ENCODE data around the gene GPR89B.
"Not testable (repeated sequence)": the region's sequence is repeated elsewhere in the genome, so short reads cannot be mapped to it uniquely, and the experiment has no call there.

The GPR89B gene

DNA sequence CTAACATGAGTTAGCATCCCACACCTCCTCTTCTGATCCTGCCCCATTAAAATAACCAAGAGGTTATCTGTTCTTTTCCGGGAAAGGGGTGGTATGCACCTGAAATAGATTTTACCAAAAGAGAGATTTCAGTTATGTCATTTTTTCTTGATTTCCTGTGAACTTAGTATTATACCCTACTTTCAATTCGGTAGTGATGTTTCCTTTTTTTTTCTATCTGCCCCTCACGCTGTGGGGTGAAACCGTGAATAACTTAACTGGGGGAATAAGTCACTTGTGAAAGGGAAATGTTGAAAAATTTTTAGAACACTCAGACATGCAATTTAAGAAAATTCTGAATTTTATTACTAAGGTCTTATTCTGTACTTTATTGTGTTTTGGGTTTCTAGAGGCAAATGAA, 65.2 kb downstream of the GPR89B start:
- not testable (repeated sequence) for H3K79me2 ChIP-seq (ENCODE audit: control insufficient read depth, insufficient read depth, low read length, unreplicated experiment); H2AFZ ChIP-seq (ENCODE audit: low read length, unreplicated experiment); H3K4me1 ChIP-seq (ENCODE audit: control insufficient read depth, insufficient read depth, low read length, unreplicated experiment); H3K36me3 ChIP-seq (ENCODE audit: insufficient read depth, low read length); H3K4me3 ChIP-seq (ENCODE audit: low read depth, low read length); H3K27me3 ChIP-seq (ENCODE audit: insufficient read depth, low read length); H3K27ac ChIP-seq (ENCODE audit: low read depth, low read length)

DNA sequence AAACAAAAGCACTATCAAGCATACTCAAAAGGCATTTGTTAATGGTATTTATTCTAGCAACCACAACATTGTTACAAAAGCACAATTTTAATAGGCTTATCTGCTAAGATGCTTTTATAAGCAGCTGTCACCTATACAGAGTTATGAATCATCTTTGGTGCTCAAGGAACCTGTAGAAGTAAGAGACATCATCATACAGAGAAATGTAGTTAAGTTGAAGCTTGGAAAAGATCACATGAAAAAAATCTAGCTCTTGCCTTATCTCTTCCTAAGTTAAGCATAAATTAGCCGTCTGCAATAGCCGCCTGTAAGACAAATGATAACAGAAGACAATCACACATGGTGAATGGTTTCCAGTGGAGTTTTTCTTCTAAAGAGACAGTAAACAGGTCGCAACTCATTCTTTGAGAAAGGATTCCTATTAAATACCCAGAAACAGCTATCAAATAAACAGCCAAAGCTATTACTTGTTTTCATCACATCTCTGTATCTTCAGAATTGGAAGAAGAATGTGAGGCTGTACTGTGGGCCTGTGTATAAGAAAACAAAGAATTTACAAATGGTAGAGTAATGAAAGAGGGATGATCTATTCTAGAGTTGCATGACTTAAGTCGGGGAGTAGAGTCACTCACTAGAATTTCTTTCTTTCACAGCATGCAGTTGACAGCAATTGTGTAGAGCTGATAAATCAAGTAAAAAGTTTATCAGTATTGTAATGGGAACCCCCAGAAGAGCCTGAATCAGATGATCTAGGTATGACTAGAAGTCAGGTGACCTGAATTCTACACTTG, 65.8 kb downstream of the GPR89B start:
- H3K27me3 ChIP-seq (ENCODE audit: insufficient read depth, low read length); H3K4me3 ChIP-seq (ENCODE audit: low read depth, low read length); H2AFZ ChIP-seq (ENCODE audit: low read length, unreplicated experiment): not testable (repeated sequence)

DNA sequence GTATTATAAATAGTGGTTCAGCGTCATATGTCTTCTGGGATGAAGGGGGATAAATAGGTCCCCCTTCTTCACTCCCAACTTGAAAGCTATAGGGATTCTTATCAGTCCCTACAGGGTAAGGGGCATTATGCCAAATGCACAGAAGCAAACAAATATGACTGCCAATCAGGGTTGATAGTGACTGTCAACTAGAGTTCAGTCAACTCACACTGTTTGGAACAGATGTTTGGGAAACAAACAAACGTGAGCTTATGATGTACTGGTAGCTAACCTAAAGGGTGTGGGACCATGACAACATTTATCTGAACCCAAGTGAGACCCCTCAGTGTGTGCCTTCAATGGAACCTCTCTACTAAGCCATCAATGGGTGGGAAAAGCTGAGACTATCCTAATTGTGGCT, 67.9 kb downstream of the GPR89B start:
- not testable (repeated sequence) for H2AFZ ChIP-seq (ENCODE audit: low read length, unreplicated experiment); H3K4me1 ChIP-seq (ENCODE audit: control insufficient read depth, insufficient read depth, low read length, unreplicated experiment)

More for the DNA sequence above, 65.8 kb downstream of the GPR89B start:
- H3K36me3 ChIP-seq (ENCODE audit: insufficient read depth, low read length); H3K27ac ChIP-seq (ENCODE audit: low read depth, low read length); H3K79me2 ChIP-seq (ENCODE audit: control insufficient read depth, insufficient read depth, low read length, unreplicated experiment); H3K4me1 ChIP-seq (ENCODE audit: control insufficient read depth, insufficient read depth, low read length, unreplicated experiment): not testable (repeated sequence)

DNA sequence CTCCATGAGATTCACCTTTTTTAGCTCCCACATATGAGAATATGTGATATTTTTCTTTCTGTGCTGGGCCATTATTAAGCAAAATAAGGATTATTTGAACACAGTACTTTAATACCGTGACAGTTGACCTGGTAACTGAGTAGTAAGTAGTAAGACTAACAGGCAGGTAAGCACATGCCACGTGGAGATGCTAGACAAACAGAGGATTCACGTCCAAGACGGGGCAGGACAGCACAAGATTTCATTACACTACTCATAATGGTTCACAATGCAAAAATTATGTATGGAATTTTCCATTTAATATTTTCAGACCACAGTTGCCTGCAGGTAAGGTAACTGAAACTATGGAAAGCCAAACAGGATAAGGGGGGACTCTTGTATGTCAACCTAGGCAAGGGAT, 79.5 kb downstream of the GPR89B start:
- not testable (repeated sequence) for H3K27ac ChIP-seq (ENCODE audit: low read depth, low read length); H3K4me3 ChIP-seq (ENCODE audit: low read depth, low read length); H3K79me2 ChIP-seq (ENCODE audit: control insufficient read depth, insufficient read depth, low read length, unreplicated experiment); H3K27me3 ChIP-seq (ENCODE audit: insufficient read depth, low read length); H3K36me3 ChIP-seq (ENCODE audit: insufficient read depth, low read length); H3K4me1 ChIP-seq (ENCODE audit: control insufficient read depth, insufficient read depth, low read length, unreplicated experiment); H2AFZ ChIP-seq (ENCODE audit: low read length, unreplicated experiment)

More for the DNA sequence above, 67.9 kb downstream of the GPR89B start:
- H3K27ac ChIP-seq (ENCODE audit: low read depth, low read length); H3K4me3 ChIP-seq (ENCODE audit: low read depth, low read length); H3K36me3 ChIP-seq (ENCODE audit: insufficient read depth, low read length); H3K79me2 ChIP-seq (ENCODE audit: control insufficient read depth, insufficient read depth, low read length, unreplicated experiment); H3K27me3 ChIP-seq (ENCODE audit: insufficient read depth, low read length): not testable (repeated sequence)

DNA sequence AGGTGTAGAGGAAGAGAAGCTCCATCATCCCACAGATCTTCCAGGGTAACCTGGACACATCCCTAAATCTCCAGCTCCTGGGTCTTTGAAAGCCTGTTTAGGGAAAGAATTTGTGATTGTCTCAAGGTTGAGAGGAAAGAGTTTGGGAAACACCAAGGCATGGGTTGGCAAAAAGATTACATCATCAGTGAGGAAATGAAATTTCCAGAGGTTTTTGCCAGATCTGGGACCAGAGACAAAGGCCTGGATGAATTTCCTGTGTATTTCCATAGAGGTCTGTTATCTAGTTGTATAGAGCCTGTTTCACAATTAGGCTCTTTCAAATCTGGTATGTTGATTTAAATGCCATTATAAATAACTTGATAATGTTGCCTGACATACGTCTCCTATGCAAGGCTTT, 82.3 kb downstream of the GPR89B start:
- H3K27ac ChIP-seq (ENCODE audit: low read depth, low read length): no peak overlapping the region
- H2AFZ ChIP-seq (ENCODE audit: low read length, unreplicated experiment): no peak overlapping the region
- H3K4me3 ChIP-seq (ENCODE audit: low read depth, low read length): no peak overlapping the region
- H3K79me2 ChIP-seq (ENCODE audit: control insufficient read depth, insufficient read depth, low read length, unreplicated experiment): no peaks in the 10 kb centered on the region
- H3K27me3 ChIP-seq (ENCODE audit: insufficient read depth, low read length): peaks cover 9% of the 10 kb centered on the region
- no peaks in the 10 kb centered on the region for H3K36me3 ChIP-seq (ENCODE audit: insufficient read depth, low read length)
- H3K4me1 ChIP-seq (ENCODE audit: control insufficient read depth, insufficient read depth, low read length, unreplicated experiment): no peaks in the 10 kb centered on the region

DNA sequence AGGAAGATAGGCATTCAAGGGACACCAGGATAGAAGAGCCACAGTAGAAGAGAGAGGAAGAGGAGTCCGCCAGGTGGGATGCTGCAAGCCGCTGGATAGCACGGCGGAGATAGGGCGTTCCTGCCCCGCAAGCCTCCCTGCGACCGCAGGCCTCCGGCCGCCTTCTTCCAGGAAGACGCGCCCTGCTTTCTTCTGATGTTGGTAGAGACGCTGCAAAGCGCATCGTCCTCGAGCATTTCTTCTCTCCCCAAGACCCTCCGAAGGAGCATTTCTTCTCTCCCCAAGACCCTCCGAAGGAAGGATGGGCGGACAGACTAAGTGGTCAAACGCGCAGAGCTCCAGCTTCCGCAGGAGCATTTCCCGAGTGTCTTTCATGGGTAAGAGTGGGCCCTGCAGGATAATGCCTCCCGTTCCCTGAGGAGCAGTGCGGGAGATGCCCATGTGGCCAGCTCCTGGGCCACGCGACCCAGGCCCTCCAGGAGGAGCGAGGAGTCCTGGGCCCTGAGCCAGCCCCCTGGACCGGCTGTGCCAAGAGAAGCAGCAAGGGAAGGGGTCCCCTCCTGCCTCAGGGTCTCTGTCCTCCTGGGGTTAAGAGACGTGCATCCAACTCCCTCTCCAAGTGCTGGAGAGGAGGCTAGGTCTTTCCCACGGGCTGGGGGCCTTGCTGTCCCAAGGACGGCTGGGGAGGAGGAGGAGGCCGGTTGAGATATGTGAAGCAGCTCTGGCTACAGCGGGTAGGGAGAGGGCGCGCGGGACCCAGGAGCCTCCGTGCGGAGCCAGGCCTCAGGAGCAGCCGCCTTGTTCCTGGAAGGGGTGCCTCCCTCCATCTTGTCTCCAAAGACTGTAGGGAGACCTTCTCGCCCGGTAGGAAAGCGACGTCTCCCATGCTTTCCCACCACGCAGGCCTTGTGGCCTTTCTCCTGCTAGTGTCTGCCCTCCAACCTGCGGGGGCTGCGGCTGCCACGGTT, 85.2 kb downstream of the GPR89B start:
- not testable (repeated sequence) for H3K4me3 ChIP-seq (ENCODE audit: low read depth, low read length); H2AFZ ChIP-seq (ENCODE audit: low read length, unreplicated experiment); H3K27me3 ChIP-seq (ENCODE audit: insufficient read depth, low read length); H3K27ac ChIP-seq (ENCODE audit: low read depth, low read length); H3K4me1 ChIP-seq (ENCODE audit: control insufficient read depth, insufficient read depth, low read length, unreplicated experiment); H3K79me2 ChIP-seq (ENCODE audit: control insufficient read depth, insufficient read depth, low read length, unreplicated experiment); H3K36me3 ChIP-seq (ENCODE audit: insufficient read depth, low read length)

DNA sequence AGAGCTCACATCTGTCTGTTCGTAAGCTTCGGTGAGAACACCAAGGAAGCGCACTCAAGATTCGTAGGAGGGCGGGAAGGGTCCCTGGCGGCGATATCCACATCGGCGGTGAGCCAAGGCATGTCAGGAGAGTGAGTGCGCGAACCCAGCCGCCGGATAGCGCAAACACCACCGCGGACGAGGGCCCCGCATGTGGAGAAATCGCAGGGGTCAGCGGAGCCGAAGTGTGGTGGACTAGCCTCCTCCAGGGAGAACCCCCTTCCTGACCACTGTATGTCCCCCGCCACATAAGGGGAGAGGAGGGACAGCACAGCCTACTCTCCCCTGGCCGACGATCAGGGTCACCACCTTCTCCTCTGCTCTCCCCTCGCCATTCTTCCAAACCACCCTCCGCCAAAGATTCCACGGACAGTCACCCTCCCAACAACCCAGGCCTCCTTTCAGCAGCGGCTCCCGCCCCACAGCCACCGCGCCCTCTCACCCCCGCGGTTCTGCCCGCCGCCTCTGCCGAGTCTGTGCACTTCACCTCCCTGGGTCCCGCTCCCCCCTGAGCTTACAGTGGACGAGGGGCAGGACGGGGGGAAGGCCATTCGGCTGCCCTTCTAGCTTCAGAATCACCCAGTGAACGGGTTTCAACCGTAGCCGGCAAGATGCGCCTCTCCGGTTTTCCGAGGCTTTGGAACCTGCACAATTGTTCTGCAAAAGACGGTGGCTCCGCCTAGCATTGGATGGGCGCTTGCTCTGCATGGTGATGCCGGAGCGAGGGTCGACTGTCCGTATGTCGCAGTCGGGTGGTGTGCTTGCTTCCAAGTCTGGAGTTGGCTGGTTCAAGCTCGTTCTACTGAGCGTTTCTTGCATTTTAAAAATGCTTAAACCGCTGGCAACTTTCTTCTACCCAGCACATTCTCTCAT, 86.3 kb downstream of the GPR89B start:
- not testable (repeated sequence) for H2AFZ ChIP-seq (ENCODE audit: low read length, unreplicated experiment); H3K36me3 ChIP-seq (ENCODE audit: insufficient read depth, low read length); H3K4me1 ChIP-seq (ENCODE audit: control insufficient read depth, insufficient read depth, low read length, unreplicated experiment); H3K27ac ChIP-seq (ENCODE audit: low read depth, low read length); H3K27me3 ChIP-seq (ENCODE audit: insufficient read depth, low read length); H3K79me2 ChIP-seq (ENCODE audit: control insufficient read depth, insufficient read depth, low read length, unreplicated experiment)
- 0 out of 2 replicates have a peak overlapping the region, but pooled peaks have one; percentile 40 for H3K4me3 ChIP-seq (ENCODE audit: low read depth, low read length)

DNA sequence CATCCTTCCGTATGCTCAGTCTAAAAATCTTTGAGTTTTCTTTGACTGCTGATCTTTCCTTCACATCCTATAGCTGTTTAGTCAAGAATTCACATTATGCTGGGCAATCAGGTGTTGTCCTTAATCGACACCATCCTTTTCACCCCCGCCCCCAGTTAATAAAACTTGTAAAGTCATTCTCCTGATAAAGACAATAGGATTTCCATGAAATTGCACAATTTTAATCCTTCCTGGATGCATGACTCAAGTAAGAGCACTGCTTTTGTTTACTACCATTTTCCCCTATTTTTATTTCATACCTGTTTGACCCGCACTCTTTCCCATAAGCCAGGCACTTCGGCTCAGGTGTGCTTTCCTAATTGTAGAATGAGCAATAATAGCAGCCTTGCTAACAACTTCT, 96.7 kb downstream of the GPR89B start:
- not testable (repeated sequence) for H3K79me2 ChIP-seq (ENCODE audit: control insufficient read depth, insufficient read depth, low read length, unreplicated experiment); H3K27me3 ChIP-seq (ENCODE audit: insufficient read depth, low read length); H3K4me1 ChIP-seq (ENCODE audit: control insufficient read depth, insufficient read depth, low read length, unreplicated experiment); H3K4me3 ChIP-seq (ENCODE audit: low read depth, low read length); H3K36me3 ChIP-seq (ENCODE audit: insufficient read depth, low read length); H2AFZ ChIP-seq (ENCODE audit: low read length, unreplicated experiment); H3K27ac ChIP-seq (ENCODE audit: low read depth, low read length)

DNA sequence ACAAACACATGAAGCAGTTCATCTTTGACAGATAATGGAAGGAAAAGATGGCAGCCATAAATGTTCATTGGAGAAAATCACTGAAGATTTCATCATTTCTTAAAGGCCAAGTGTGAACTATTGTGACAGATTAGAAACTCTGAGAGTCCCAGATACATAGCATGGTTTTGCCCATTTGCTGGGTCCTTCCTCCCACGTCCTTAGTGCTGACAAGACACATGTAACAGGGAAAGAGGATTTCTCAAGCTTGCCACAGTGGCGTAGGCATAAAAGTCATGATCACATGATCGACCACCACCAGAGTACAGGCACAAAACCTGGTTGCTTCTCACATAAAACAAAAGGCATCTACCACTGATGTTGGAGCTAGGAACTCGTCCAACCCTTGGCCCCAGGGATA, 98.8 kb downstream of the GPR89B start:
- H3K27ac ChIP-seq (ENCODE audit: low read depth, low read length); H3K4me3 ChIP-seq (ENCODE audit: low read depth, low read length); H2AFZ ChIP-seq (ENCODE audit: low read length, unreplicated experiment); H3K79me2 ChIP-seq (ENCODE audit: control insufficient read depth, insufficient read depth, low read length, unreplicated experiment); H3K4me1 ChIP-seq (ENCODE audit: control insufficient read depth, insufficient read depth, low read length, unreplicated experiment); H3K27me3 ChIP-seq (ENCODE audit: insufficient read depth, low read length); H3K36me3 ChIP-seq (ENCODE audit: insufficient read depth, low read length): not testable (repeated sequence)

DNA sequence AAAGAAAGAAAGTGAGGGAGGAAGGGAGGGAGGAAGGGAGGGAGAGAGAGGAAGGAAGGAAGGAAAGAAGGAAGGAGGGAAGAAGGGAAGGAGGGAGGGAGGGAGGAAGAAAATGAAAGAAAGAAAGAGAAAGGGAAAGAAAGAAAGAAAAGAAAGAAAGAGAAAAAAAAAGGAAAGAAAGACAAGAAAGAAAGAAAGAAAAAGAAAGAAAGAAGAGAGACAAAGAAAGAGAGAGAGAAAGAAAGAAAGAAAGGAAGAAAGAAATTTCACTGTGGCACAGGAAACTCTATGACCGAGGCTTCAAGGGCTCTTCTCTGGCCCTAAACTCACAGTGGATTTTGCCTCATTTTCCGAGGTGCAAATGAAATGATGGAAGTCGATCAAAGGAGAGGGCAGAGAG, 104.0 kb downstream of the GPR89B start:
- not testable (repeated sequence) for H3K27me3 ChIP-seq (ENCODE audit: insufficient read depth, low read length); H3K4me1 ChIP-seq (ENCODE audit: control insufficient read depth, insufficient read depth, low read length, unreplicated experiment); H2AFZ ChIP-seq (ENCODE audit: low read length, unreplicated experiment); H3K27ac ChIP-seq (ENCODE audit: low read depth, low read length); H3K79me2 ChIP-seq (ENCODE audit: control insufficient read depth, insufficient read depth, low read length, unreplicated experiment); H3K4me3 ChIP-seq (ENCODE audit: low read depth, low read length); H3K36me3 ChIP-seq (ENCODE audit: insufficient read depth, low read length)
